IMR-90 (cell line): ENCODE measurements around the gene KLF16. TPM values are rescaled to one million over a fixed set of nuclear protein-coding genes. Genes with fewer than 3 reads are reported as not detected.

Experiments
- ATAC-seq: fragments of 200-7000 bp; cut with Tn5 transposase; 2 replicates; pipeline ENCODE4 v1.9.1; 2020; ENCODE audit warnings: low read depth, mild to moderate bottlenecking, moderate library complexity
- BruUV-seq: library from RNA; stranded (reverse); fragments of 400-500 nt; replicated peaks from 2 replicates; lab custom pipeline; 2021; lab: Mats Ljungman, UMichigan
- CTCF ChIA-PET: fragments of 300-600 bp; formaldehyde crosslinking; extraction: SDS; loops from one replicate; lab custom pipeline; 2021; ENCODE audit warnings: antibody characterized with exemption; lab: Yijun Ruan, JAX
- POLR2A ChIA-PET: fragments of 300-600 bp; sonication (Branson Sonifier 250); formaldehyde crosslinking; loops from one replicate; lab custom pipeline; 2022; ENCODE audit warnings: antibody characterized with exemption; ENCODE audit not compliant: unreplicated experiment; lab: Charles Lee
- DNase-seq: peaks from one replicate; pipeline ENCODE4 v3.0.0; 2013
- H2AFZ ChIP-seq: replicated peaks from 2 replicates; pipeline ENCODE3; 2013; ENCODE audit warnings: low read length, mild to moderate bottlenecking; ENCODE audit not compliant: poor library complexity
- H2AK5ac ChIP-seq: 2 replicates; pipeline ENCODE4 v1.6.1; 2013; ENCODE audit warnings: low read depth, low read length, inconsistent platforms
- H2AK9ac ChIP-seq: replicated peaks from 2 replicates; pipeline ENCODE3; 2013; ENCODE audit warnings: mild to moderate bottlenecking, low read depth, low read length, moderate library complexity; ENCODE audit not compliant: poor library complexity
- H2BK120ac ChIP-seq: 2 replicates; pipeline ENCODE4 v1.6.1; 2013; ENCODE audit warnings: low read depth, low read length, inconsistent platforms
- H2BK15ac ChIP-seq: 3 replicates; pipeline ENCODE4 v1.6.1; 2013; ENCODE audit warnings: low read depth, low read length, inconsistent platforms
- H2BK20ac ChIP-seq: 2 replicates; pipeline ENCODE4 v1.6.1; 2013; ENCODE audit warnings: low read depth, mild to moderate bottlenecking, inconsistent platforms, low read length, moderate library complexity
- H2BK5ac ChIP-seq: 2 replicates; pipeline ENCODE4 v1.6.1; 2013; ENCODE audit warnings: mild to moderate bottlenecking, low read depth, low read length, inconsistent platforms; ENCODE audit not compliant: poor library complexity, severe bottlenecking
- H3K14ac ChIP-seq: replicated peaks from 2 replicates; pipeline ENCODE4 v1.6.1; 2013; ENCODE audit warnings: low read depth, low read length, inconsistent platforms
- H3K18ac ChIP-seq: 2 replicates; pipeline ENCODE4 v1.6.1; 2013; ENCODE audit warnings: low read depth, low read length, control low read depth
- H3K23ac ChIP-seq: 2 replicates; pipeline ENCODE4 v1.6.1; 2013; ENCODE audit warnings: low read depth, low read length, inconsistent platforms
- H3K27ac ChIP-seq: 2 replicates; pipeline ENCODE4 v1.5.1; 2013; ENCODE audit warnings: mild to moderate bottlenecking, control low read depth, low read length; ENCODE audit not compliant: insufficient read depth
- H3K27me3 ChIP-seq: 2 replicates; pipeline ENCODE4 v1.6.1; 2013; ENCODE audit warnings: low read length; ENCODE audit not compliant: control insufficient read depth, insufficient read depth
- H3K36me3 ChIP-seq: 2 replicates; pipeline ENCODE4 v1.6.1; 2013; ENCODE audit warnings: low read length, mixed read lengths; ENCODE audit not compliant: control insufficient read depth, insufficient read depth
- H3K4ac ChIP-seq: 2 replicates; pipeline ENCODE4 v1.6.1; 2013; ENCODE audit warnings: low read depth, low read length, inconsistent platforms
- H3K4me1 ChIP-seq: 2 replicates; pipeline ENCODE4 v1.6.1; 2013; ENCODE audit warnings: low read length, mixed read lengths; ENCODE audit not compliant: control insufficient read depth, insufficient read depth
- H3K4me2 ChIP-seq: 2 replicates; pipeline ENCODE4 v1.6.1; 2013; ENCODE audit warnings: low read depth, mild to moderate bottlenecking, control low read depth, low read length, moderate library complexity
- H3K4me3 ChIP-seq: 2 replicates; pipeline ENCODE4 v1.5.1; 2013; ENCODE audit warnings: low read depth, mild to moderate bottlenecking, control low read depth, low read length, moderate library complexity; ENCODE audit not compliant: insufficient read depth
- H3K56ac ChIP-seq: 2 replicates; pipeline ENCODE4 v1.6.1; 2013; ENCODE audit warnings: low read length, inconsistent platforms; ENCODE audit not compliant: insufficient read depth; ENCODE audit errors: extremely low read depth
- H3K79me1 ChIP-seq, 2 experiments: 2 replicates each; pipeline ENCODE4 v1.6.1; 2013; ENCODE audit warnings: low read length in 2 of 2, inconsistent platforms in 1 of 2, low read depth in 1 of 2
- H3K9ac ChIP-seq: 2 replicates; pipeline ENCODE4 v1.6.1; 2013; ENCODE audit warnings: low read depth, low read length, control low read depth
- H3K9me1 ChIP-seq: 2 replicates; pipeline ENCODE4 v1.6.1; 2013; ENCODE audit warnings: low read length, inconsistent platforms; ENCODE audit not compliant: insufficient read depth
- H3K9me3 ChIP-seq: 2 replicates; pipeline ENCODE4 v1.6.1; 2013; ENCODE audit warnings: low read length; ENCODE audit not compliant: control insufficient read depth, insufficient read depth
- H4K20me1 ChIP-seq: 2 replicates; pipeline ENCODE4 v1.6.1; 2013; ENCODE audit warnings: low read length, inconsistent platforms; ENCODE audit not compliant: insufficient read depth
- H4K5ac ChIP-seq: 2 replicates; pipeline ENCODE4 v1.6.1; 2013; ENCODE audit warnings: mild to moderate bottlenecking, low read depth, low read length, control low read depth
- H4K8ac ChIP-seq, 2 experiments: 2 replicates each; pipeline ENCODE4 v1.6.1; 2013; ENCODE audit warnings: low read depth in 2 of 2, low read length in 2 of 2, control low read depth in 1 of 2, inconsistent platforms in 1 of 2
- H4K91ac ChIP-seq: 2 replicates; pipeline ENCODE4 v1.6.1; 2013; ENCODE audit warnings: low read depth, low read length, inconsistent platforms; ENCODE audit not compliant: insufficient read depth
- CEBPB ChIP-seq: IDR thresholded peaks from 2 replicates; pipeline ENCODE4 v1.6.1; 2012; ENCODE audit warnings: low read depth, low read length, improper control_type of control experiment
- CTCF ChIP-seq: conservative IDR thresholded peaks from 2 replicates; pipeline ENCODE4 v1.5.1; 2012; ENCODE audit warnings: mild to moderate bottlenecking, low read depth, low read length, improper control_type of control experiment
- FOS ChIP-seq: fragments of 150-350 bp; IDR thresholded peaks from 2 replicates; pipeline ENCODE4 v1.6.1; 2016; ENCODE audit warnings: low read depth, low read length
- MAFK ChIP-seq: IDR thresholded peaks from 2 replicates; pipeline ENCODE4 v1.6.1; 2012; ENCODE audit warnings: low read depth, low read length, improper control_type of control experiment
- MAZ ChIP-seq: IDR thresholded peaks from 2 replicates; pipeline ENCODE4 v1.6.1; 2012; ENCODE audit warnings: low read depth, mild to moderate bottlenecking, low read length, improper control_type of control experiment, moderate library complexity, borderline replicate concordance
- MXI1 ChIP-seq: IDR thresholded peaks from 2 replicates; pipeline ENCODE4 v1.6.1; 2012; ENCODE audit warnings: low read depth, mild to moderate bottlenecking, low read length, moderate library complexity, borderline replicate concordance
- POLR2A ChIP-seq: IDR thresholded peaks from 2 replicates; pipeline ENCODE4 v1.6.1; 2012; ENCODE audit warnings: mild to moderate bottlenecking, low read depth, low read length
- RAD21 ChIP-seq: IDR thresholded peaks from 2 replicates; pipeline ENCODE4 v1.6.1; 2012; ENCODE audit warnings: low read length, improper control_type of control experiment
- RCOR1 ChIP-seq: IDR thresholded peaks from 2 replicates; pipeline ENCODE4 v1.6.1; 2012; ENCODE audit warnings: mild to moderate bottlenecking, low read length, improper control_type of control experiment; ENCODE audit not compliant: insufficient replicate concordance
- RFX5 ChIP-seq: IDR thresholded peaks from 2 replicates; pipeline ENCODE4 v1.8.0; 2012; ENCODE audit warnings: low read depth, mild to moderate bottlenecking, low read length, moderate library complexity
- SMC3 ChIP-seq: fragments of 150-350 bp; IDR thresholded peaks from 2 replicates; pipeline ENCODE4 v1.6.1; 2016; ENCODE audit warnings: low read depth, mild to moderate bottlenecking, antibody characterized with exemption, low read length, moderate library complexity
- WGBS, 2 experiments: methylation state at CpG; one replicate each; pipeline versions ENCODE4 v1.1.5 to v1.1.7; 2013; ENCODE audit warnings: missing lambda C conversion rate in 2 of 2; ENCODE audit not compliant: insufficient read length in 1 of 2; ENCODE audit errors: extremely low coverage in 2 of 2; 5-methylcytosine and 5-hydroxymethylcytosine counted together
- dilution Hi-C: fragments of 300-500 bp; cut with HindIII; formaldehyde crosslinking; loops from one replicate; pipeline ENCODE4 v1.14.3; 2018; ENCODE audit warnings: low sequenced_read_pairs; ENCODE audit not compliant: unreplicated experiment
- in situ Hi-C: fragments of 300-500 bp; cut with MboI; formaldehyde crosslinking; loops from 3 replicates; pipeline ENCODE4 v1.14.3; 2019; ENCODE audit warnings: low sequenced_read_pairs, inconsistent platforms, mixed read lengths
- intact Hi-C: fragments of 100-400 bp; cut with micrococcal nuclease; formaldehyde crosslinking; loops from 2 replicates; pipeline ENCODE4 v1.10.0; 2022
- polyA plus RNA-seq, 3 experiments: library from polyadenylated mRNA; depleted of rRNA; stranded (reverse); fragments of >200 nt; gene quantifications; 2 replicates each; pipeline ENCODE4 v1.2.3, GENCODE V29; 2012; ENCODE audit warnings: low replicate concordance in 1 of 3
- total RNA-seq: library from RNA; depleted of rRNA; stranded (reverse); fragments of >200 nt; gene quantifications from 2 replicates; pipeline ENCODE4 v1.2.3, GENCODE V29; 2012
- TF ChIP-seq, protein P1 (sequence below): fragments of 150-350 bp; IDR thresholded peaks from 2 replicates; pipeline ENCODE4 v1.6.1; 2016; ENCODE audit warnings: low read depth, mild to moderate bottlenecking, low read length, moderate library complexity, borderline replicate concordance

Gene KLF16
- total and polyA plus RNA-seq, 2 of the 4 experiments (the other 2 are of a cell fraction), result 0.90 to 13.1 TPM

DNA sequence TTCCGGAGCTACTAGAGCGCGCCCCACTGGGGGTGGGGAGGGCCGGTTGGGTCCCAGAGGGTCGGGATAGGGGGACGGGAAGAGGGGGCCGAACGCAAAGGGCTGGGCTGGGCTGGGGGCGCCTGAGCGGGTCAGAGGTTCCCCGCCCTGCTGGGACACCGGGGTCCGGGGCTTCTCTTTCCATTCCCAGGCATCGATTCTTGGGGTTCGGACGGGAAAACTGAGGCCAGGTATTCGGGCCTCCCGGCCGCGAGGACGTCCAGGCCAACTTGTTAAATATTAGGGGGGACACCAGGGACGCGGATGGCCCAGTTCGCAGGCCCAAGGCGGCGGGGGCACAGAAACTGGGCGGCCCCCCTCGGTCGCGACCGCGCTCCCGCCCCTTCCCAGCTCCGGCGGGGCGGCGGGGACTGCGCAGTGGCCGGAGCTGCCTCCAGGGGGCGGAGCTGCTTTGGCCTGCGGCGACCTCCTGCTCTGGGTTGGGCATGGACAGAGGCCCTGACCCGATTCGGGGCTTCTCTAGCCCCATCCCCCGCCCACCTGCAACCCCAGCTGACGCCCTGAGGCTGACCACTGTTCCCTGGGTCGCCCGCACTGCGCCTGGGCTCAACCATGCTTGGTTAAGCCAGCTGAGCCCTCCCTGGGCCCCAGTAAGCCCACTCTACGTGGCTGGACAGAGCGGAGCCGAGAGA is 1.2 kb upstream of the KLF16 start:
- DNase-seq, result peak; percentile 38
- Histone ChIP-seq H3K23ac (peak overlapping the region; percentile 76), H2AK5ac (peak overlapping the region; percentile 90), H3K9me1 (no peaks in the 10 kb centered on the region; the same call in 1 of the 2 replicates), H3K14ac (peak overlapping the region; percentile 74), H3K4ac (peak overlapping the region; percentile 91), H3K9ac (peak overlapping the region; percentile 86), H3K4me2 (peak overlapping the region; percentile 89), H2AK9ac (peak overlapping the region; percentile 100), H3K18ac (peak overlapping the region; percentile 19; the same call in 1 of the 2 replicates), H3K27me3 (no peaks in the 10 kb centered on the region), H3K79me1 (peaks cover 7 to 41% of the 10 kb centered on the region in 2 experiments; a peak in 3 of 4 replicates), H3K4me3 (peak overlapping the region; percentile 83), H3K27ac (peak overlapping the region; percentile 87), H2BK15ac (no peak overlapping the region; the same call in 2 of the 3 replicates), H2BK20ac (no peak overlapping the region), H3K36me3 (peaks cover 1% of the 10 kb centered on the region; the same call in 1 of the 2 replicates), H4K8ac (peak overlapping the region; percentile 83 to 90), H3K4me1 (peaks cover 19% of the 10 kb centered on the region), H2AFZ (peak overlapping the region; percentile 98), H2BK5ac (peak overlapping the region; percentile 90), H3K56ac (peak overlapping the region; percentile 86; the same call in 1 of the 2 replicates), H4K20me1 (peaks cover 33% of the 10 kb centered on the region), H4K5ac (peak overlapping the region; percentile 56), H4K91ac (peak overlapping the region; percentile 77), H2BK120ac (no peak overlapping the region; the same call in 1 of the 2 replicates), H3K9me3 (no peaks in the 10 kb centered on the region)
- dilution Hi-C loops, result no loop called here
- ChIA-PET CTCF (interaction anchor here (0.9 to 1.0 kb wide), 2 partner anchors 10 to 11 kb away, joined by 3 to 4 read pairs; no protein-coding TSS in a partner anchor), POLR2A (interaction anchor here (0.5 to 0.6 kb wide), 3 partner anchors 20 to 429 kb away, joined by 3 to 7 read pairs (median 6); partner anchors contain the start of genes ABHD17A, ADAT3 and SCAMP4)
- 0% methylated on average over 6 of the region's 52 CpGs; no CpG with 5 or more reads in 1 of the 2 experiments for WGBS, 2 experiments
- ATAC-seq, result peak; percentile 32
- intact Hi-C loops, result loop anchor here (1.0 kb wide), 1 partner anchor 41 kb away; the partner anchor contains the start of genes ADAT3 and SCAMP4
- TF ChIP-seq MXI1 (no peak), POLR2A (peak; percentile 34; the same call in 1 of the 2 replicates), CTCF (peak; percentile 70), MAZ (peak; percentile 80), RAD21 (peak; percentile 46), RCOR1 (no peak), SMC3 (0 out of 2 replicates have a peak, but pooled peaks have one; percentile 34), FOS (no peak), MAFK (no peak), CEBPB (no peak), RFX5 (no peak)
- TF ChIP-seq, protein P1, sequence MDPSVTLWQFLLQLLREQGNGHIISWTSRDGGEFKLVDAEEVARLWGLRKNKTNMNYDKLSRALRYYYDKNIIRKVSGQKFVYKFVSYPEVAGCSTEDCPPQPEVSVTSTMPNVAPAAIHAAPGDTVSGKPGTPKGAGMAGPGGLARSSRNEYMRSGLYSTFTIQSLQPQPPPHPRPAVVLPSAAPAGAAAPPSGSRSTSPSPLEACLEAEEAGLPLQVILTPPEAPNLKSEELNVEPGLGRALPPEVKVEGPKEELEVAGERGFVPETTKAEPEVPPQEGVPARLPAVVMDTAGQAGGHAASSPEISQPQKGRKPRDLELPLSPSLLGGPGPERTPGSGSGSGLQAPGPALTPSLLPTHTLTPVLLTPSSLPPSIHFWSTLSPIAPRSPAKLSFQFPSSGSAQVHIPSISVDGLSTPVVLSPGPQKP, result no peak
- in situ Hi-C loops, result no loop called here
- BruUV-seq, result no TSS peak
